H1 (cell line): ENCODE measurements around the gene ASCC3. TPM values are rescaled to one million over a fixed set of nuclear protein-coding genes. Genes with fewer than 3 reads are reported as not detected.

Source experiments
- GABPA ChIP-seq: IDR thresholded peaks from 2 replicates; pipeline ENCODE4 v1.6.1; 2011; ENCODE audit warnings: mild to moderate bottlenecking, low read length, moderate library complexity, borderline replicate concordance; ENCODE audit not compliant: insufficient read depth
- HDAC6 ChIP-seq: IDR thresholded peaks from one replicate; pipeline ENCODE4 v1.7.1; 2012; ENCODE audit warnings: low read depth, mild to moderate bottlenecking, inconsistent platforms, low read length, moderate library complexity
- TCF12 ChIP-seq: IDR thresholded peaks from 2 replicates; pipeline ENCODE4 v1.6.1; 2011; ENCODE audit warnings: low read depth, mild to moderate bottlenecking, low read length
- polyA plus RNA-seq, 7 experiments: library from polyadenylated mRNA; depleted of rRNA in 3 of 7; stranded (reverse) in 5 of 7; unstranded in 2 of 7; fragments of >200 nt in 5 of 7; fragments of 200-250 nt in 2 of 7; gene quantifications; 1 replicate in 5 of 7; 2 replicates in 1 of 7; 4 replicates in 1 of 7; pipeline versions ENCODE4 v1.2.1 to v1.2.3, GENCODE V29; 2011 to 2013; ENCODE audit warnings: missing spikeins in 2 of 7, mixed read lengths in 2 of 7
- total RNA-seq: library from RNA; stranded (reverse); fragmentation: NEBNext Ultra II Directional; extraction: Animal tissue kit (Norgen Biotek cat#: 25700); gene quantifications from 2 replicates; pipeline ENCODE4 v1.2.1, GENCODE V29; 2021
- TF ChIP-seq, protein P1 (sequence below): IDR thresholded peaks from 2 replicates; pipeline ENCODE4 v1.6.1; 2011; ENCODE audit warnings: low read depth, mild to moderate bottlenecking, low read length; ENCODE audit not compliant: insufficient read depth
- TF ChIP-seq, protein P2 (sequence below), 3 experiments: IDR thresholded peaks; 1 replicate in 2 of 3; 2 replicates in 1 of 3; pipeline versions ENCODE4 v1.5.1 to v1.6.1; 2011; ENCODE audit warnings: low read length in 3 of 3, mild to moderate bottlenecking in 3 of 3, inconsistent platforms in 2 of 3, low read depth in 1 of 3, moderate library complexity in 1 of 3; ENCODE audit not compliant: insufficient read depth in 1 of 3; ENCODE audit errors: control extremely low read depth in 1 of 3
- TF ChIP-seq, protein P3 (sequence below): fragments of 300-600 bp; sonication (generic); IDR thresholded peaks from 2 replicates; pipeline ENCODE4 v1.7.1; 2012; ENCODE audit warnings: low read length, moderate library complexity, mild to moderate bottlenecking, inconsistent platforms; ENCODE audit not compliant: insufficient replicate concordance

ASCC3 gene
- total and polyA plus RNA-seq, 2 of the 8 experiments (the other 6 are each of a cell fraction or from before 2014, with no cell fraction given) = 37.5 to 77.8 TPM

DNA sequence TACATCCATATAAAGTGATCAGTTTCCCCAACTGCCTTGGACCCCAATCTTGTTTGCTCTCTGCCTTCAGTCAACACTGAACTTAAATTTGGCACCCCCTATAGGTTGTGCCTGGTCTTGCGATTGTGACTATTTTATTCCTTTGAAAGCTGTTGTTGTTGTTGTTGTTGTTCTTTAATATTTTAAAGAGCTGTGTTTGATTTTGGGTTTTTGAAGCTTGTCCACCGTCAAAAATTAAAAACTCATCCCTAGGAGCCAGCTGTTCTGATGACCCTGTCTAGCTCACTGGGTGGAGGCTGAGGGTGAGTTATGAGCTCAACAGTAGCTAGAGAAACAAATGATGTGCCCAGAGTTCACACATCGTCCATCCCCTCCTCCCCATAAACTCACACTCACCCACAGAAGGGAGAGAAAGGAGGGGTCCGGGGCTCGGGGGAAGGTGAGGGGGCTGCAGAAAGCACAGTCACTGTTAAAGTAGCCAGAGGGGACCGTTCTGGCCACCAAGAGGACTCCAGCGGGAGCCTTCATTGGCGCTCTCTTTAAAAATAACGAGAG lies 420.4 kb downstream of the ASCC3 start (continued):
- TF ChIP-seq, protein P1, sequence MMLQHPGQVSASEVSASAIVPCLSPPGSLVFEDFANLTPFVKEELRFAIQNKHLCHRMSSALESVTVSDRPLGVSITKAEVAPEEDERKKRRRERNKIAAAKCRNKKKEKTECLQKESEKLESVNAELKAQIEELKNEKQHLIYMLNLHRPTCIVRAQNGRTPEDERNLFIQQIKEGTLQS = no peak
- TF ChIP-seq GABPA = no peak
- TF ChIP-seq, protein P2, sequence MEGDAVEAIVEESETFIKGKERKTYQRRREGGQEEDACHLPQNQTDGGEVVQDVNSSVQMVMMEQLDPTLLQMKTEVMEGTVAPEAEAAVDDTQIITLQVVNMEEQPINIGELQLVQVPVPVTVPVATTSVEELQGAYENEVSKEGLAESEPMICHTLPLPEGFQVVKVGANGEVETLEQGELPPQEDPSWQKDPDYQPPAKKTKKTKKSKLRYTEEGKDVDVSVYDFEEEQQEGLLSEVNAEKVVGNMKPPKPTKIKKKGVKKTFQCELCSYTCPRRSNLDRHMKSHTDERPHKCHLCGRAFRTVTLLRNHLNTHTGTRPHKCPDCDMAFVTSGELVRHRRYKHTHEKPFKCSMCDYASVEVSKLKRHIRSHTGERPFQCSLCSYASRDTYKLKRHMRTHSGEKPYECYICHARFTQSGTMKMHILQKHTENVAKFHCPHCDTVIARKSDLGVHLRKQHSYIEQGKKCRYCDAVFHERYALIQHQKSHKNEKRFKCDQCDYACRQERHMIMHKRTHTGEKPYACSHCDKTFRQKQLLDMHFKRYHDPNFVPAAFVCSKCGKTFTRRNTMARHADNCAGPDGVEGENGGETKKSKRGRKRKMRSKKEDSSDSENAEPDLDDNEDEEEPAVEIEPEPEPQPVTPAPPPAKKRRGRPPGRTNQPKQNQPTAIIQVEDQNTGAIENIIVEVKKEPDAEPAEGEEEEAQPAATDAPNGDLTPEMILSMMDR (IDR thresholded peaks at IDR 0.05; ENCODE audit: control extremely low read depth in 1 of 3, insufficient read depth in 1 of 3, low read depth in 1 of 3, low read length in 3 of 3) = peak in 2 of 3 experiments; percentile 44 to 75; a peak in 3 of 4 replicates
- TF ChIP-seq, protein P3, sequence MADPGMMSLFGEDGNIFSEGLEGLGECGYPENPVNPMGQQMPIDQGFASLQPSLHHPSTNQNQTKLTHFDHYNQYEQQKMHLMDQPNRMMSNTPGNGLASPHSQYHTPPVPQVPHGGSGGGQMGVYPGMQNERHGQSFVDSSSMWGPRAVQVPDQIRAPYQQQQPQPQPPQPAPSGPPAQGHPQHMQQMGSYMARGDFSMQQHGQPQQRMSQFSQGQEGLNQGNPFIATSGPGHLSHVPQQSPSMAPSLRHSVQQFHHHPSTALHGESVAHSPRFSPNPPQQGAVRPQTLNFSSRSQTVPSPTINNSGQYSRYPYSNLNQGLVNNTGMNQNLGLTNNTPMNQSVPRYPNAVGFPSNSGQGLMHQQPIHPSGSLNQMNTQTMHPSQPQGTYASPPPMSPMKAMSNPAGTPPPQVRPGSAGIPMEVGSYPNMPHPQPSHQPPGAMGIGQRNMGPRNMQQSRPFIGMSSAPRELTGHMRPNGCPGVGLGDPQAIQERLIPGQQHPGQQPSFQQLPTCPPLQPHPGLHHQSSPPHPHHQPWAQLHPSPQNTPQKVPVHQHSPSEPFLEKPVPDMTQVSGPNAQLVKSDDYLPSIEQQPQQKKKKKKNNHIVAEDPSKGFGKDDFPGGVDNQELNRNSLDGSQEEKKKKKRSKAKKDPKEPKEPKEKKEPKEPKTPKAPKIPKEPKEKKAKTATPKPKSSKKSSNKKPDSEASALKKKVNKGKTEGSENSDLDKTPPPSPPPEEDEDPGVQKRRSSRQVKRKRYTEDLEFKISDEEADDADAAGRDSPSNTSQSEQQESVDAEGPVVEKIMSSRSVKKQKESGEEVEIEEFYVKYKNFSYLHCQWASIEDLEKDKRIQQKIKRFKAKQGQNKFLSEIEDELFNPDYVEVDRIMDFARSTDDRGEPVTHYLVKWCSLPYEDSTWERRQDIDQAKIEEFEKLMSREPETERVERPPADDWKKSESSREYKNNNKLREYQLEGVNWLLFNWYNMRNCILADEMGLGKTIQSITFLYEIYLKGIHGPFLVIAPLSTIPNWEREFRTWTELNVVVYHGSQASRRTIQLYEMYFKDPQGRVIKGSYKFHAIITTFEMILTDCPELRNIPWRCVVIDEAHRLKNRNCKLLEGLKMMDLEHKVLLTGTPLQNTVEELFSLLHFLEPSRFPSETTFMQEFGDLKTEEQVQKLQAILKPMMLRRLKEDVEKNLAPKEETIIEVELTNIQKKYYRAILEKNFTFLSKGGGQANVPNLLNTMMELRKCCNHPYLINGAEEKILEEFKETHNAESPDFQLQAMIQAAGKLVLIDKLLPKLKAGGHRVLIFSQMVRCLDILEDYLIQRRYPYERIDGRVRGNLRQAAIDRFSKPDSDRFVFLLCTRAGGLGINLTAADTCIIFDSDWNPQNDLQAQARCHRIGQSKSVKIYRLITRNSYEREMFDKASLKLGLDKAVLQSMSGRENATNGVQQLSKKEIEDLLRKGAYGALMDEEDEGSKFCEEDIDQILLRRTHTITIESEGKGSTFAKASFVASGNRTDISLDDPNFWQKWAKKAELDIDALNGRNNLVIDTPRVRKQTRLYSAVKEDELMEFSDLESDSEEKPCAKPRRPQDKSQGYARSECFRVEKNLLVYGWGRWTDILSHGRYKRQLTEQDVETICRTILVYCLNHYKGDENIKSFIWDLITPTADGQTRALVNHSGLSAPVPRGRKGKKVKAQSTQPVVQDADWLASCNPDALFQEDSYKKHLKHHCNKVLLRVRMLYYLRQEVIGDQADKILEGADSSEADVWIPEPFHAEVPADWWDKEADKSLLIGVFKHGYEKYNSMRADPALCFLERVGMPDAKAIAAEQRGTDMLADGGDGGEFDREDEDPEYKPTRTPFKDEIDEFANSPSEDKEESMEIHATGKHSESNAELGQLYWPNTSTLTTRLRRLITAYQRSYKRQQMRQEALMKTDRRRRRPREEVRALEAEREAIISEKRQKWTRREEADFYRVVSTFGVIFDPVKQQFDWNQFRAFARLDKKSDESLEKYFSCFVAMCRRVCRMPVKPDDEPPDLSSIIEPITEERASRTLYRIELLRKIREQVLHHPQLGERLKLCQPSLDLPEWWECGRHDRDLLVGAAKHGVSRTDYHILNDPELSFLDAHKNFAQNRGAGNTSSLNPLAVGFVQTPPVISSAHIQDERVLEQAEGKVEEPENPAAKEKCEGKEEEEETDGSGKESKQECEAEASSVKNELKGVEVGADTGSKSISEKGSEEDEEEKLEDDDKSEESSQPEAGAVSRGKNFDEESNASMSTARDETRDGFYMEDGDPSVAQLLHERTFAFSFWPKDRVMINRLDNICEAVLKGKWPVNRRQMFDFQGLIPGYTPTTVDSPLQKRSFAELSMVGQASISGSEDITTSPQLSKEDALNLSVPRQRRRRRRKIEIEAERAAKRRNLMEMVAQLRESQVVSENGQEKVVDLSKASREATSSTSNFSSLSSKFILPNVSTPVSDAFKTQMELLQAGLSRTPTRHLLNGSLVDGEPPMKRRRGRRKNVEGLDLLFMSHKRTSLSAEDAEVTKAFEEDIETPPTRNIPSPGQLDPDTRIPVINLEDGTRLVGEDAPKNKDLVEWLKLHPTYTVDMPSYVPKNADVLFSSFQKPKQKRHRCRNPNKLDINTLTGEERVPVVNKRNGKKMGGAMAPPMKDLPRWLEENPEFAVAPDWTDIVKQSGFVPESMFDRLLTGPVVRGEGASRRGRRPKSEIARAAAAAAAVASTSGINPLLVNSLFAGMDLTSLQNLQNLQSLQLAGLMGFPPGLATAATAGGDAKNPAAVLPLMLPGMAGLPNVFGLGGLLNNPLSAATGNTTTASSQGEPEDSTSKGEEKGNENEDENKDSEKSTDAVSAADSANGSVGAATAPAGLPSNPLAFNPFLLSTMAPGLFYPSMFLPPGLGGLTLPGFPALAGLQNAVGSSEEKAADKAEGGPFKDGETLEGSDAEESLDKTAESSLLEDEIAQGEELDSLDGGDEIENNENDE = peak; percentile 10
- no peak for TF ChIP-seq HDAC6
- TF ChIP-seq TCF12 = no peak
